Measurements from ENCODE around the gene NPC2.

Gene NPC2

DNA sequence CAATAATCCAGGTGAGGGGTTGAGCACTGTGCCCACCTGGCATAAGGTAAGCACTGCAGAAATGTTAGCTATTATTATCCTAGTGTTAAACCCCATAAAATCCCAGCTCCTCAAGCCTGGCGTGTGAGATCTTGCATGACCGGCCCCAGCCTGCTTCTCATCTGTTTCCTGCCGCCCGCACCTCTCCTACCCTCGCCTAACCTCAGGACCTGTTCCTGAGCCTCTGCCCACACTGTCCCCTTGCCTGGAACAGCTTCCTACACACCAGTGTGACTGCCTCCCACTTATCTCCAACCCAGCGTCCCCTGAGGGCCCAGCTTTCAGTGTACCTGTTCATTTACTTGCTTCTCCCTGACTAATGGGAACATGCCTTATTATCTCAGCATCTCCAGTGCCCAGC is 25.1 kb upstream of the NPC2 start:
- no peak for DNase-seq

DNA sequence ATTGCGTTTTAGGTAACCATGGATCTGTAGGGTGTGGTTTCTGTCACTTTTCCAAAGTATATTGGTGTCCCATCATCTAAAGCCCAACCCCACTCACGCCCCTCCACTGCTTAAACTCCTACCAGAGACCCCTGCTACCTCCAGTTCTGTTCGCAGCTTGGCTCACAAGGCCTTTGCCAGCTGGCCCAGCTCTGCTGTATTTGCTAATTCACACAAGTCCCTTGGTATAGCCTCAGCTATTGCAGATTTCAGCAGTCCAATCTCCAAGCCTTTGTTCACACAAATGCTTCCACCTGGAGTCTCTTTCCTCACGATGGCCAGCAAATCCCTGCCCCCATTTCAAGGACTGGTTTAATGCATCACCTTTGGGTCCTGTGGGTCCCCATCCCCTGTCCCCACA is 24.6 kb upstream of the NPC2 start:
- no peak for DNase-seq

DNA sequence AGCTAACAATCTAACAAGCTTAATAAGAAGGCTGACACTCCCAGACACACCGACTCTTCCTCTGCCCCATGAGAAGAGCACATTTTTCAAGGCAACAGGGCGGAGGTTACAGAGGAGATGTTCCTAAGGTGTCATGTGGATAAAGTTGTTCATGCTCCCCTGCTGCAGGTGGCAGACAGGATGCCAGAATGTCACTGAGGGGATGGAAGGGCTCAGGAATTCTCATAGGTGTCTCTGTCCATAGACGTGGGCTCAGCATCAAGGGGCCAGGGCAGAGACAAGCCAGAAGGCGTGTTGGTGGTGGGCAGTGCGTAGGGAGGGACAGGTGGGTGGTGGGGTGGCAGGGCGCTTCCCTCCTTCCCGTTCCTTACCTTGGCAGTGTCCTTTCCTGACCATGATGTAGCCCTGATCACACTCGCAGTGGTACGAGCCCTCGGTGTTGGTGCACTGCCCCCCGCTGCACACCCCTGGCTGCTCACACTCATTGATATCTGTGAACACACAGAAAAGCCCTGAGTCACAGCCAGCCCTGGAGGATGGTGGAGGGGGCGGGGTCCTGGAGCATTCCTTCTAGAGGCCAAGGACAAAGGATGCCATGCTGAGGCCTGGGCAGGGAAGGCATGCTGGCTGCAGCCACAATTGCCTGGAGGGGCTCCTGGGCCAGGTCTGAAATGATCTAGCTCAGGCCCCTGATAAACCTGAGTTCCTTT is 23.5 kb upstream of the NPC2 start:
- DNase-seq: no peak

DNA sequence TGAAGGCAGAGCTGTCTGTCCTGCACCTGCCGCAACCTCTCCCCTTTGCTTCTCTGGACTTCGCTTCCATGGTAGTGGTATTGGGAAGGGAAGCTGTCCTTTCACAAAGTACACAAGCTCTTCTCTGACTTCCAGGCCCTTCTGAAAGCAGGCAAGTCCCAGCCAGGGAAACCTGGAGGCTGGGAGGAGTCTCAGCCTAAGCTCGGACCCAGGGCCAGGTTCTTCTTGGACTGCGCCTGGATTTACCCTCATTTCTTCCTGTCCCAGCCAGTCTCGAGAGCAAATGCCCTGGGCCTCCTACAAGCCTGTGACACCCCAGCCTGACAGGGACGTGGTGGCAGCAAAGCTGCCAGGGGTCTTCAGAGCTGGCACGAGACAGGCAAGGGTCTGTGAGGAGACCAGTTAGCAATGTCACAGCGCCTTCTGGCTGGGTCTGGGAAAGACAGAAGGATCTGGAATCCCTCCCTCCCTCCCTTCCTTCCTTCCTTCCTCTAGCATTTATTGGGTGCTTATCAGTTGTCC is 22.8 kb upstream of the NPC2 start:
- DNase-seq: no peak

DNA sequence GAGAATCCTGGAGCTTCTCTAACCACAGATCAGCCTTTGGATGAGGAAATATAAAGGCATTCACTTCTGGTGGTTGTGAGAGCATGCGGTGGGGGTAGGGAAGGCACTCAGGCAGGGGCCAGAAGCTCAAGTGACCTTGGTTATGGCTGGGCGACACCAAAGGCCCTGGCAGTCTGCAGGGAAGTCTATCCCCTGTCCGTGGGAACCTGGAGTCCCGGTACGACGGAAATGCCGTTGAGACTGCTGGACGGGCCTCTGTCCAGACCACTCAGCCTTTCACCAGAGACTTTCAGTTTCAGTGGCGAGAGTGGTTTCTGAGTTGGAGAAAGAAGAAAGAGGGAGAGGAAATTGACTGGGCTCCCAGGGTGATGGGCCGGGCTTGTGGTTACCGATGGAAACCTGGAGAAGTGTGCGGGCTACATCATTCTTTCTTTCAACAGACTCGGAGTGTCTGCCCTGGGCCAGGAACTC is 21.4 kb upstream of the NPC2 start:
- no peak for DNase-seq

DNA sequence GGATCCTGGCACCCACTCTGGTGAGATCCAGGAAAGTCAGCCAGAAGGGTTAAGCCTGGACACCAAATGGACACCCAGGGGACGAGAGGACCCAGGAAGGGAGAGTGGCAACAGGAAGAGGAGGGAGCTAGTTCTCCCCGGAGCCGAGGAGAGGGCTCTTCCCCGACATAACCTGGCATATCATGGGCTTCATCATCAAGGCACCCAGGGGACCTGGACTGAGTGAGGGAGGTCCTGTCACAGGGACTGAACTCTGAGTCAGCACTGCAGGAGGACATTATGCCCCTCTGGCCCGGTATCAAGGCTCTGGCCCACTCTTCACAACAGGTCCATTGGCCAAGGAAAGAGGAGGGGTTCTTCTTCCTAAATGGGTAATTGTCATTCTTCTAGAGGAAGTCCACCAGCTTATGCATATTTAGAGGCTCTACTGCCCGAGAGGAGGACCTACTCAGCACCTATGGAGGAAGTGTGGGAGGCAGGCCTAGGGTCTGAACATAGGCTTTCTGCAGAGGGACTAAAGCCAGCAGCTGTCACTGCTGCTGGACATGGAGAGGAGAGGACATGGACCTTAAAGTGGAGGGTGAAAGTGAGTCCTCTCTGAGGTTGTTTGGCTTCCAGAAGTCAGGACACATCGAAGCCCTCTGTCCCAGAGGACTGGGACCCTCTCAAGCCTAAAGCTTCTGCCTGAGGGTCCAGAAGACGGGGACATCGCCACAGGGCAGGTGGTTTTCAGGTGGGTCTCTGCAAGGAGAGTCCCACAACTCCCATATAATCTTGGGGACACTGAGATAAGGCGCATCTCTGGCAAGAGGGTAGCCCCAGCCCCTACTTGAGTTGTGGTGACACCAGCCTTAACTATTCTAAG is 19.1 kb upstream of the NPC2 start:
- no peak for DNase-seq

DNA sequence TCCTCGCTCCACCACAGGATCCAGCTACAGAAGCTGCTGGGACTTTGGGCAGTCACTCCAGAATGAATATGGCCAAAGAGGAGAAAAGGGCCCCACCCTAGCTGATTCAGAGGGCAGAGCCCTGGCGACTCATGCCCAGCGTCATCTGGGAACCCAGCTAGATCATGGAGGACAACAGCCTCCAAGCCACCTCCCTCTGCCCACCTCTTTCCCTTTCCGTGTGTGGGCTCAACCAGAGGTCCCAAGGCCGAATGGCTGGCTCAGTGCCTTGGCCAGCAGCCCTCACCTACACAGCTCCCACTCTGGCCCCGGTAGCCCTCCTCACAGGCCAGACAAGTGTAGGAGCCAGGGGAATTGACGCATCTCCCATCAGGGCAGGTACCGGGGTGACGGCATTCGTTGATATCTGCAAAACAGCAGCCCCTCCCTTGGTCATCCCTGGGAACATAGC is 17.9 kb upstream of the NPC2 start:
- DNase-seq: no peak

DNA sequence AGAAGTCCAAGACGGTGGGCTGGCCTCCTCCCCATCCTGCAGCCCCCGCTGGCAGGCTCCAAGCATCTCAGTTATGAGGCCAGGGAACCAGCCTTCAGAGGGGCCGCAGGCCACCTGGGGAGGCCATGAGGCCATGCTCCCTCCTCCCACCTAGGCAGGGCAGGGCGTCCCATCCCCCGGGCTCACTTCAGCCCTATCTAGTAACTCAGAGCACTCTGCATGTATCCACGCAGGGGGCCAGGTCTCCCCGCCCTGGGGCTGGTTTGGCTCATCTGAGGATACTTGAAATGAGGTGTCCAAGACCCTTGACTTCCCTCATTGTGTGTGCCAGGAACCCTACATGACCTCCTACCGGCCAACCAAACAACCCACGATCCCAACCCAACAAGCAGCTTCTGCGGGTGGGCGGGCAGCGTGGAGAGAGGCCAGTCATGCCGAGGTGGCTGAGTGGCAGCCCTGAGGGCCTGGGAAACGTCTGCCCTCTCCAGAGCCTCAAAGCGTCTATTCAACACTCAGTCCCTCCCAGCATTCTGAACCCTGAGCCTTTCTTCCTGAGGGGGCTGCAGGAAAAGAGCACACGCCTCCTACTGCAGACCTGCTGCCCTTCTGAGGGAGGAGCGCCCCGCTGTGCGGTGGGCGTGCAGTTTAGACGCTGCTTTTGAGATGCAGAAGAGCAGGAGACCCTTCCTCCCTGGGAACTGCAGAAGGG is 17.3 kb upstream of the NPC2 start:
- no peak for DNase-seq

DNA sequence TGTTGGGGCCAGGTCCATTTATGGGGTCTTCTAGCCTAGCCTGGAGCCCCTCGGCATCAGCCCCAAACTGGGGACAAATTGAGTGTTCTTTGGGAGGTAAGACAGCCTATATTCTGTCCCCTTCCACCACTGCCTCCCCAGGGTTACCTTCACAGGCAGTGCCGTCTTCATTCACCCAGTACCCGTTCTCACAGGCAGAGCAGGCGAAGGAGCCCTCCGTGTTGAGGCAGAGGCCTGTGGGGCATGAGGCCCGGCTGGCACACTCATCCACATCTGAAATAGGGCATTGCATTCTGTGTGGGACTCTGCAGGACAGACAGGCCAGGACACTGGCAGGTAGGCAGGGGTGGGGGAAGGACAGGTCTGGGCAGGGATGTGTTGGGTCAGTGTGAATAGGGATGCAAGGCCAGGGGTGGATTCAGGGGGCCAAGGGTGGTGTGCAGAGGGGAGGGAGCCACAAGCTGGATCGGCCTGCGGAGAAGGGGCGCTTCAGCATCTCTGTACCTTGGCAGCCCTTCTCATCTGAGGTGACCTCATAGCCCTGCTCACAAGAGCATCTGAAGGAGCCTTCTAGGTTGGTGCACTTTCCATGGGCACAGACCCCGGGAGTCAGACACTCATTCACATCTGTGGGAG is 16.6 kb upstream of the NPC2 start:
- DNase-seq: no peak

DNA sequence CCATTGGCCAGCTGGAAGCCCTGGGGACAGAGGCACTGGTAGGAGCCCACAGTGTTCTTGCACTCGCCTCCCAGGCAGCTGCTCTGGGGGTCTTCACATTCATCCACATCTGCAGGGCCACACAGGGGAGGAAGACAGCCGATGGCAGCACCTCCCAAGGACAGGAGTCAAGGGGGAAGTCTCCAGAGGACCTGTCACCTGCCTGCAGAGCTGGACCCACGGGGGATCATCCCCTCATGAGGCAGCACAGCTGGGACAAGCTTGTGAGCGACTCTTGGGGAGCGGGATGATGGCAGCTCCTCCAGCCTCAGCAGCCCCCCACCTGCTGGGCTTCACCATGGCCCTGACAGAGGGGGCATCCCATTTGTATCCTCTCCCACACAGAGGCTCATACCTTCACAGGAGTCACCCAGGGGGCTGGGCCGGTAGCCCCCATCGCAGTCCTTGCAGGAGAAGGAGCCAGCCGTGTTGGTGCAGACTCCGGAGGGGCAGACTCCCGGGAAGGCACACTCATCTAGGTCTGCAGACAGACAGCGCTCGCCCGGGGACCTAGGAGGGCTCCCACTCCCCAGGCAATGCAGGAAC is 15.8 kb upstream of the NPC2 start:
- DNase-seq: no peak

DNA sequence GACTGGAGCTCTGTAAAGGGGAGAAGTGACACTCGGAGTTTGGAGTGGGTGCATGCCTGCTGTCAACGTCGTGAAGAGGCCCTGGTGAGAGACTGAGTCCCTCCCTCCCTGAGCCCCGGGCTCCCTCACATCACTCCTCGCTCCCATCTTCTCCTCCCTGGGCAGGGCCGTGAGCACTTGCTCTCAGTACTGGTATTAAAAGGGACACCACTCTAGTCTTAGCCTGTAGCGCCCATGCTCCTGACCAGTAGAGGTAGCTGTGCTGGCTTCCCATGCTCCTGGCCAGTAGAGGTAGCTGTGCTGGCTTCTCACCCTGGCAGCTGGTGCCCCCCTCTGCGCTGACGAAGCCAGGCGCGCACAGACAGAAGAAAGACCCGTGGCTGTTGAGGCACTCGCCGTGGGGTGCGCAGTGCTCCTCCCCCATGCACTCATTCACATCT is 15.2 kb upstream of the NPC2 start:
- no peak for DNase-seq

DNA sequence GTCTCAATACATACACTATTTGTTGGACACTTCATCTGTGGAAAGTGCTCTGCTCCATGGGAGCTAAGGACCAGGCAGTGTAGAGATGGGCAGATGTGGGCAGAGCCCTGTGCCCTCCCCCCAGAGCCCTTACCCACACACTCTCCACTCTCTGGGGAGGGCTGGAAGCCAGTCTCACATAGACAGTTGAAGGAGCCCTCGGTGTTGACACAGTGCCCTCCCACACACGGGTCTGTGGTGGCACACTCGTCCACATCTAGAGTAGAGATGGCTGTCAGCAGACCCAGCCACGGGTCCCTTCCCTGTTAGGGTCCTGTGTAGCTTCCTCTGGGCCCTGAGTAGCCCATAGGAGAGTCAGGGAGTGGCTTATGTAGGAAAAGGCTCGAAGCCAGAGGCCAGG is 14.7 kb upstream of the NPC2 start:
- DNase-seq: no peak

DNA sequence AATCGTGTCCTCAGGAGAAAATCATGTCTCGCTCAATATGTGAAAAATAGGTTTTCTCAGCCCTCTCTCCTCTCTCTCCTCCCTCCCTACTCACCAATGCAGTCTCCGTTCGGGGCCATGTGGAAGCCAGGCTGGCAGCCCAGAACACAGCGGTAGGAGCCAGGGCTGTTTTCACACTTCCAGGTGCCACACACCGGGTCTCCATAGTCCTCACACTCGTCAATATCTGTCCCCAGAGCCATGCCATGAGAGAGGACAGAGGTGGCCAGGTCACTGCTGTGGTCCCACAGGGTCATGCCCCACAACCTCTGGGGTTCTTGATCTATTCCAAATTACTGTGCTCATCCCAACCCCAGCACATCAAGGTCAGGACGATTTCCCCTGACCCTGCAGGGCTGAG is 14.0 kb upstream of the NPC2 start:
- no peak for DNase-seq

DNA sequence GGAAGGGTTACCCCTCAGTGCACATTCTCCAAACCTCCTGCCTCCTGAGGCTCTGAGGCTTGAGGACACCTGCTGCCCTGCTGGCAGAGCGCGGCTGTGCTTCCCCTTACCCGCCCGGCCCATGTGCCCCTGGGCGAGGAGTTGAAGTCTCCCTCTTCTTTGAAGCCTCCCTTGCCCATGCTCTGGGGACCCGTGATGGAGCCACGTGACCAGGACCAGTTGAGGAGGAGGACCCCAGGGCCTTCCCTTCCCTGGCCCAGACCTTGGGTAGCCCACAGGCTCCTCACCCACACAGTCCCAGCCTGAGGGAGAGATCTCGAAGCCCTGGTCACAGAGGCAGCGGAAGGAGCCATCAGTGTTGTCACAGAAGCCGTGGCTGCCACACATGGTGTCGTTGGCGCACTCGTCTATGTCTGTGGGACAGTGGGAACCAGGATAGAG is 13.3 kb upstream of the NPC2 start:
- no peak for DNase-seq

DNA sequence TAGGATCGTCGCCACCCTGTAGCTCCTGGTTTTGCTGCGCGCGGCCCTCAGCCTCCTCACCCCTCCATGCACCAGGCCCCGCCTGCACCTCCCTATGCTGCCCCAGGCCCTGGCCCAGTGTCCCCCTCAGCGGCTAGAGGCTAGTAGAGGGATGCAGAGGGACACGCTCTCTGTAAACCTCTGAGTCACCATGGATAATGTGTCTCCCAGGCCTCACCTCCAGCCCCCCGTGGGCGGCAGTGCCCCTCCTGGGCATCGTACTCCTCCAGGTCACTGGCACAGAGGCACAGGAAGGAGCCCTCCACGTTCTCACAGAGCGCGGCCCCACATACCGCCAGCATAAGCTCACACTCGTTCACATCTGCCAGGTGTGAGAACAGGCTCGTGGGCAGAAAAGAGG is 12.7 kb upstream of the NPC2 start:
- no peak for DNase-seq

DNA sequence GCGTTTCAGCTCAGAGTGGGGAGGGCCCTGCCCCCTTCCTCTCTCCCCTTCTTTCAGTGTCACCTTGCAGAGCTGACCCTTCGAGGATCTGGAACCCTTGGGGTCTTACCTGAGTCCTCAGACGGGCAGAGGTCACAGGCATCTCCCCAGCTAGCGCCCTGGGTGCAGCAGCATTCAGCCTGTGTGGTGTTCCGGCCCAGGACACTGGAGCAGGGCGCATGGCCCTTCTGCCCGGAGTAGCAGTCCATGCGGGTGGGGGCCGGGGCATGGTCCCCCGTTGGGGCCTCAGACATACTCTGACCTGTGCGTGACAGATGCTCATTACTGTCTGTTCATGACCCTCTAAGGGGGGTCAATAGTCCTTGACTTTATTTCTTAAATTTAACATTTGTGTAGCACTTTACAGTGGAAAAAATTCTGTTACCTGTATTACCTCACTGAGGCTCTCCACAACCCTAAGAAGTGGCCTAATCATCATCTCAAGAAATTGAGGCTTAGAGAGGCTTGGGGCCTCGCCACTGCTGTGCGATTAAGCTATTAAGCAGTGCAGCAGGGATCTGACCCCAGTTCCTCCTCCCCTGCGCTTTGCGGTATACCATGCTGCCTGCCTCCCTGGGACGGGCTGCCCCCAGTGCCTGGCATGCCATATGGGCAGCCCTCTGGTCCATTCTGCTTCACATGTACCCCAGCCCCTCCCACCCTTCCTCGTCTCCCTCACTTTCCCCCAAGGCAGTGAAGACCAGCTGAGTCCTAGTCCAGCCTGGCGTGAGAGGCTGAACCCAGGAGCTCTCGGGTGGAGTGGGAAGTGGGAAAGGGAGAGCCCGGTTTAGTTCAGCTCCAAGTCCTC is 12.0 kb upstream of the NPC2 start:
- no peak for DNase-seq

DNA sequence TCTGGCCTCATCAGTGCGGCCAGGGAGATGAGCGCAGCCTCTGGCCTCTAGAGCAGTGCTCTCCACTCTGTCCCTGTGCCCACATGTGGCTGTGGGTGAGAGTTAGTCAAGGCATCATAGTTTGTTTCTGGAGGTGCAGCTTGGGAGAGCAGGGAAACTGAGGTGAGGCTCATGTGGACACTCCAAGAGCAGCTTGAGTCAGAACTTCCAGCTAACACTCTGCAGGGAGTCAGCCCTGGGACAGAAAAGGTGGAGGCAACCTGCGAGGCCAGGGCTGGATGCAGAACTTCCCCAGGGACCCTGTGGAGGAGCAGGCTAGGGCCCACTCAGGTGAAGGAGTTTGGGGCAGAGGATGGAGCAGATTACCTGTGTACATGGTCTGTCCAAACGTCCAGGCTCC is 11.3 kb upstream of the NPC2 start:
- no peak for DNase-seq

DNA sequence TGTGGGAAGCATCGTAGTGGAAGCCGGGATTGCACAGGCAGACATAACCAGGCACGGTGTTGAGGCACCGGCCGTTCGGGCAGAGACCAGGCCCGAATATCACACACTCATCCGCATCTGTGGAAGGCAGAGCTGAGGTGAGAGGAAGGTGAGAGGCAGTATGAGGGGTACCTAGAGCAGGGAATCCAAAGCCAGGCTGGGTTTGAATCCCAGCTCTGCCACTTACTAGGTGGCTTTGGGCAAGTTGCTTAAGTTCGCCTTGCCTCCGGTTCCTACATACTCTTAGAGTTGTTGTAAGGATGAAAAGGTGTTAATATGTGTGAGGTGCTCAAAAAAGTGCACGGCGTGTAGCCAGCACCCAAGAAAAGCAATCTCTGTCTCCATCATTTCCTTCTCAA is 10.8 kb upstream of the NPC2 start:
- no peak for DNase-seq

DNA sequence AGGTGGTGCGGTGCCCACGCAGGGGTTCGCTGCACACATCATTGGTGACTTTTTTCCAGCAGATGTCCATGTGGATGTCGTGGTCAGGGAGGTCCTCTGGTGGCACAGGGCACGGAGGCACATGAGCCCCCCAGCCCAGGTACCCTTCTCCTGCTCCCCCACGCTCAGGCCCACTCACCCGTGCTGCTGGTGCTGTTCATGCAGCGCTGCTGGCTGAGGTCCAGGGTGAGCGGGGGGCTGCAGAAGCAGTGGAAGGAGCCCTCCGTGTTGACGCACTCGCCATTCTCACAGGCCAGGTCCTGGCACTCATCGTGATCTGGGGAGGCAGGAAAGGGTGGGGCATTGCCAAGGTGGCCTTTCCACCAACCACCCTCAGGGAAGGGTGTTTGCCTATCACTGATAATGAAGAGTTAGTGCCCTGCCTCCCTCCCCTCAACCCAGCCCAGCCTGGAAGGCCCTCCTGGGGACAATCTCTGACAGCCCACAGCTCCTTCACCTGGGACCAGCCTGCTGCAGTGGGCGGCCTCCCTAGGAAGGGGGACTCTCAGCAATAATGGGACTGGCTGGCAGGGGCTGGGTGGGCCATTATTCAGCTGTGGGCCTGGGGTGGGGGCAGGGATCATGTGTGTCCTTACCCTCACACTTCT is 10.3 kb upstream of the NPC2 start:
- DNase-seq: no peak

DNA sequence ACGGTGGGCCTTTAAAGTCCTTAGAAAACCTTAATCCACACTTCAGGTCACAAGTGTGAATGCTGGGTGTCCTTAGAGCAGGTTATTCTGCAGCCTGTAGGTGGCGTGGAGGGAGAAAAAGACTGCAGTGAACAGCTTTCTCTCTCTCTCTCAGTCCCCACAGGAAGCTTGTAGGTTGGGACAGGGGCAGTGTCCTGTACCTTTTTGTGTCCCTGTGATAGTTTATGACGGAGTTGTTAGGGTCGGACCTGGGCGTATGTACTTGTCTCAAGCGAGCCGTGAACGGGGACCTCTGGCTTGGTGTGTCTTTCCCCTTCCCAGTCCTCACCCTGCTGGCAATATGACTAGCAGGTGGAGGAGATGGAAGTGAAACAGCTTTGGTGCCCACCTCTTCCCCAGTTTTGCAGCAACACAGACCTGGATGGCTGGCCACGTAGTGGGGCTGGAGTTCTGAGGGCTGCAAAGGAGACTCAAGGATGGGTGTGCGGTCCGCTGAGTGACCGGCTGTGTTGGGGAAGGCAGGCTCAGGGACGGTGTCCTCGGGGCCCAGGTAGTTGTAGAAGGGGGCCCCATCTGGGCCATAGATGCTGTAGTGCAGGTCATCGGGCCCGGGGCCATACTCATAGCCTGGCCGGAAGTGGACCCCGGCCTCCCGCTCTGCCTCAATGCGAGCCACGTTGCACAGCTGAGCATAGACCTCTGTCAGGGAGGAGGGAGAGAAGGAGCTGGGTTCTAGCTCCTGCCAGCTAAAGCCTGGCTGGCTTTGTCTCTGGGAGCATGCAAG is 9.3 kb upstream of the NPC2 start:
- DNase-seq: no peak

Measured in activated CD4-positive, alpha-beta T cell treated with anti-CD3 and anti-CD28 coated beads, Interleukin-2, amount 50 U/mL, for 1 hour (primary cell).